Stimulated activated CD8-positive, alpha-beta memory T cell treated with anti-CD3 and anti-CD28 coated beads, Interleukin-15, amount 100 ng/mL, for 24 hours (primary cell): Measurements from ENCODE around the gene BORCS5.
"Not testable (repeated sequence)": the region's sequence is repeated elsewhere in the genome, so short reads cannot be mapped to it uniquely, and the experiment has no call there.

Experiments used
- DNase-seq: peaks from one replicate; pipeline ENCODE4 v3.0.0-alpha.2; 2020; ENCODE audit warnings: low read depth

Gene BORCS5

DNA sequence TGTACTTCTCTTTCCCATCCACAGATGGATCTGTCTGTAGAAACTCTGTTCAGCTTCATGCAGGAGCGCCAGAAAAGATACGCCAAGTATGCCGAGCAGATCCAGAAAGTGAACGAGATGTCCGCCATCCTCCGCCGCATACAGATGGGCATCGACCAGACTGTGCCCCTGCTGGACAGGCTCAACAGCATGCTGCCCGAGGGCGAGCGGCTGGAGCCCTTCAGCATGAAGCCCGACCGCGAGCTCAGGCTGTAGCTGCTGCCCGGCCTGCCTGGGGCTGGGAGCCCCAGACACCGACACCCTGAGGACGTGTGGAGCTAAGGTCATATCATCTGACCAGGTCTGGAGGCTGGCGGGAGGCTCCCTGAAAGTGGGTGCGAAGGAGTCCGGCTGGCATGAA is 108.6 kb downstream of the BORCS5 start:
- DNase-seq, result no peak

DNA sequence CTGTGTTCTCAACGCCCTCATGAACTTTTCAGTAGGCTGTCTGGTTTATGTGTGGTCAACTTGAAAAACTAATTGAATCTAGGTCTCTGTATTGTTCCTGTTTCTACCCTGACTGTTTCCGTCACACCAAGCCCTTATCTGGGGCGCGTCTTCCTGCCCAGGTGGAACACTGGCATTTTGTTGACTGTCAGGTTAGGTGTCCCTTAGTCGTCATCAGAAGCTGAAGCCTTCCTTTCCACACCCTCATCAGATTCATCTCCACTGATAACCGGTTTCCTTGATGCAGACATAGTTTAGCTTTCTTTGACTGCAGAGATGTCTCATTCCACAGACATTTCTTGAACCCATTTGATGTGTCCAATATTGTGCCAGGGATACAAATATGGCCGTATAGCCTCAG is 109.3 kb downstream of the BORCS5 start:
- no peak for DNase-seq

DNA sequence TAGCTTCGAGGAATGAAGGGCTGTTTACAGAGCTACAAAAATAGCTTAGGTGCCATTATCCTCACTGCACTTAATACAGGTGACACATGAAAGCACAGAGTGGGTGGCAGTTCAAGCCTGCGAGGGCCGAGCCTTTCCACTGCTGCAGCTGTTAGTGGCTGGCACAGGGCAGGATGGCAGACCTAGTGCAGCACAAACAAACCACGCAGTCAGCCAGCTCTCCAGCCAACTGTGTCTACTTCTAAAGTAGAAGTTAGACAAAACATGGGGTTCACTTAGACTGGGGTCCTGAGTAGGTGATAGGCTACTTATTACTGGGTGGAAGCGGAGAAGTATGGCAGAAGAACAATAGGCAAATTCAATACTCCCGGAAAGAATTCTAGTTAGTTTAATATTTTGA is 110.4 kb downstream of the BORCS5 start:
- DNase-seq, result no peak

DNA sequence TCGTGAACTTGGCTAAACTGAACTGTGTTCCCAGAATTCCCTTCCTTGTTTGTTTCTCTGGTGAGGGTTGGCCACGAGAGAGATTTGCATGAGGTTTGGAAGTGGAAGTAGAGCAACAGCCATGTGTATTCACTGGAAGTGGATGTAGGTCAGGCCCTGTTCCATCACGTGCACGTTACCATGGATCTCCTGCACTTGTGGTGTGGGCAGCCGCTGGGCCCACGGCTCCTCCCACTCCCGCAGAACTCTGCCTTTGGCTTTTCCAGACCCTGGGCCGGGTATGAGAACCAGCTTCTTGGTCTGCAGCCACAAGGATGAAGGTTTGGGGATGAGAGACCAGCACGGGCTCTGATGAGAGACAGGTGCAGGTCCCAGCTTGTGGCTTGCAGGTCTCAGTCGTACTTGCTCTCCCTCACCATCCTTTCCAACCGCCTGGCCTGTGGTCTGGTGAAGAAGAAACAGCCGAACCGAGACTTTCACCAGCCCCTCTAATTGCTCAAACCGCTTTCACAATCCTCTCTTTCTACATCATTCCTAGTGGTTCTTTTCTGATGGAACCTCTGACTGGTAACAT is 110.9 kb downstream of the BORCS5 start:
- DNase-seq, result no peak

DNA sequence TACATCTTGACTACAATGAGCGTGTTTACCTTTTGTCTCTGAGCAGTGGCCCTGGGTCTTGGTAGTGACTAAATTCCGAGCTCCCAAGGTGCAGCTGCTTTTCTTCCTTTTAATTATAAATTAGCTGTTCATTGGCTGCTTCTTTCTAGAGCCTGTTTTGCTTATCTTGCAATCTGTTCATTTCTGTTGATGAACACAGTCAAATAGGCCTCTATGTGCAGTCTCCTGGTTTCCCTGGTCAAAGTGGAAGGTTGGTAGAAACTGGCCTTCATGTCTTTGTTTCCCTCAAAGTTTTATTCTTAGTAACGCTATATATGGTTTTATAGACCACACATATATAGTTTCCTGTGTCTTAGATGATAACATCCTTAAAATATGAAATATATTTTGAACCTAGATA is 111.7 kb downstream of the BORCS5 start:
- no peak for DNase-seq

DNA sequence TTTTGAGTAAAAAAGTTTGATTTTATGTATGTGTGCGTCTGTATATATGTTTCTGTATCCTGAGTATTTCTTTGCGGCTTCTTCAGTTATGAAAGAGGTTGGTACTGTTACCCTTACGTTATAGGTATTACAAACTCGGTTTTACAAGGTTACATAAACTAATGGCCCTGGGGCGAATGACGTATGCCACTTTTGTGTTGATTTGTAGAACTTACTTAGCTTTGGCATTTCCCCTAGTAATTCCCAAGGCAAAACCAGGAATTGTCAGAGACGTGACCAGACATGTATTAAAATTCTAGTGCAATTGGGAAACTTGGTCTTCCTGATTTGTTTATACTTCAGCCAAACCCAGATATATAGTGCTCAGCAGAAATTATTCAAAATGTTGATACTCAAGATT is 112.5 kb downstream of the BORCS5 start:
- no peak for DNase-seq

DNA sequence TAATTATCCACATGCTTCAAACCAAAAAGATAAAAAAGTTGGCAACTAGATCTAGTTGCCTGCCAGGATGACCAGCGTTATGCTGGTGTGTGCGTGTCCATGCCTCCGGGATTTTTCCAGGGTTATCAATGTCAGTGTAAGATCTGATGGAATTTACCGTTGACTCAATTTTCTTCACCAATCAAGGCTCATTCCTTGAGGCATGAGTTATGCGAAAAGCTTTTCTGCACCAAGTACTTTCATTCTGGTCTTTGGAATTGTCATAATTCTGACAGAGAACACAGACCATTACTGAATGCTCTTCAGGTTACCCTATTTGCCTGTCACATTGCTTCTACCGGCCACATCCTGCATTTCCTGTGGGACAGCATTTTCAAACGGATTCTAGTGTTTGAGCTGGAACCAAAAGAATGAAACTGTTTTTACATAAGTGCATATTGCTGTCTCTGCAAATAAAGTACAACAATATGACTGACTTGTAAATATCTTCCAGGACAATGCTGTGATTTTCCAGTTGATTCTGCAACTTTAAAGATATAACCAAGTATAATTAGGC is 114.0 kb downstream of the BORCS5 start:
- no peak for DNase-seq

DNA sequence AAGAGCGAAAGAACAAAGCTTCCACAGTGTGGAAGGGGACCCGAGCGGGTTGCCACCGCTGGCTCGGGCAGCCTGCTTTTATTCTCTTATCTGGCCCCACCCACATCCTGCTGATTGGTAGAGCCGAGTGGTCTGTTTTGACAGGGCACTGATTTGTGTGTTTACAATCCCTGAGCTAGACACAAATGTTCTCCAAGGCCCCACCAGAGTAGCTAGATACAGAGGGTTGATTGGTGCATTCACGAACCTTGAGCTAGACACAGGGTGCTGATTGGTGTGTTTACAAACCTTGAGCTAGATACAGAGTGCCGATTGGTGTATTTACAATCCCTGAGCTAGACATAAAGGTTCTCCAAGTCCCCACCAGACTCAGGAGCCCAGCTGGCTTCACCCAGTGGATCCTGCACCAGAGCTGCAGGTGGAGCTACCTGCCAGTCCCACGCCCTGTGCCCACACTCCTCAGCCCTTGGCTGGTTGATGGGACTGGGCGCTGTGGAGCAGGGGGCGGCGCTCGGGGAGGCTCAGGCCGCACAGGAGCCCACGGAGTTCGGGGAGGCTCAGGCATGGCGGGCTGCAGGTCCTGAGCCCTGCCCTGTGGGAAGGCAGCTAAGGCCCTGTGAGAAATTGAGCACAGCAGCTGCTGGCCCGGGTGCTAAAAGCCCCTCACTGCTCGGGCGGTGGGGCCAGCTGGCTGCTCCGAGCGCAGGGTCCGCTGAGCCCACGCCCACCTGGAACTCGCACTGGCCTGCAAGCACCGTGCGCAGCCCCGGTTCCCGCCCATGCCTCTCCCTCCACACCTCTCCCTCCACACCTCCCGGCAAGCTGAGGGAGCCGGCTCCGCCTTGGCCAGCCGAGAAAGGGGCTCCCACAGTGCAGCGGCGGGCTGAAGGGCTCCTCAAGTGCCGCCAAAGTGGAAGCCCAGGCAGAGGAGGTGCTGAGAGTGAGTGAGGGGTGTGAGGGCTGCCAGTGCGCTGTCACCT is 115.4 kb downstream of the BORCS5 start:
- DNase-seq, result not testable (repeated sequence)

DNA sequence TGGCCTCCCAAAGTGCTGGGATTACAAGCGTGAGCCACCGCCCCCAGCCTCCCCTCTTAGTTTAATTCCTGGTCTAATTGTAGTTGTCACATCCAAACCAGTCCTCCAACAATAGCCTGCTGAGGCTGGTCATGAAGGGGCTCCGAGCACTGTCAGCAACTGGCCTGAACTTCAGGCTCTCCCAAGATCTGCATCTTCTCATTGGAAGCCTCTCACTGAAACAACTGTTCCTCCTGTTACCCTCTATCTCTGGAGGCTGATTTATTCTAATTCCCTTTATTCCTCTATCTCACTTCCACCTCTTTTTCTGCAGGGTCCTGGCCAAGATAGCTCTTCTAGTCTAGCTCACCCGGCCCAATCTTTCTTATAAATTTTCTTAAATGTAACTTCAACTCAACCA is 116.3 kb downstream of the BORCS5 start:
- no peak for DNase-seq

DNA sequence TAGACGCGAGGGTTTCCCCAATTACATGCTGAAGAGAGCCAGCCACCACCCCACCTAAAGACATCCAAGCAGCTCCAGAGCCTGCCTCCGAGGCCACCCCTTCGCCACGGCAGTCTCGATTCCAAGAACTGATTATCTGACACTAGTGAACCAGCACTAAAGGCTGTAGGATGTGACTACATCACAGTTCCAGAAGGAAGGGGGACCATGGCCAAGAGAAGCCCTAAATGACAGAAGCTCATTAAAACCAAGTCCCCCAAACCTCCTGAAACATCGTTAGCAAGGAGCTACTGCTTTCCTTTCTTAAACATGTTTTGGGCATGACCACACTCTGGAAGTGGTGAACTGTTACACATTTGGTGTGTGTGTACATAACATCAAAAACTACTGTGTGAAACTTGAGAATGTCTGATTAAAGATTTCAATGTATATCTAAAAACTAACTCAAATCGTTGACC is 117.6 kb downstream of the BORCS5 start:
- DNase-seq, result no peak

DNA sequence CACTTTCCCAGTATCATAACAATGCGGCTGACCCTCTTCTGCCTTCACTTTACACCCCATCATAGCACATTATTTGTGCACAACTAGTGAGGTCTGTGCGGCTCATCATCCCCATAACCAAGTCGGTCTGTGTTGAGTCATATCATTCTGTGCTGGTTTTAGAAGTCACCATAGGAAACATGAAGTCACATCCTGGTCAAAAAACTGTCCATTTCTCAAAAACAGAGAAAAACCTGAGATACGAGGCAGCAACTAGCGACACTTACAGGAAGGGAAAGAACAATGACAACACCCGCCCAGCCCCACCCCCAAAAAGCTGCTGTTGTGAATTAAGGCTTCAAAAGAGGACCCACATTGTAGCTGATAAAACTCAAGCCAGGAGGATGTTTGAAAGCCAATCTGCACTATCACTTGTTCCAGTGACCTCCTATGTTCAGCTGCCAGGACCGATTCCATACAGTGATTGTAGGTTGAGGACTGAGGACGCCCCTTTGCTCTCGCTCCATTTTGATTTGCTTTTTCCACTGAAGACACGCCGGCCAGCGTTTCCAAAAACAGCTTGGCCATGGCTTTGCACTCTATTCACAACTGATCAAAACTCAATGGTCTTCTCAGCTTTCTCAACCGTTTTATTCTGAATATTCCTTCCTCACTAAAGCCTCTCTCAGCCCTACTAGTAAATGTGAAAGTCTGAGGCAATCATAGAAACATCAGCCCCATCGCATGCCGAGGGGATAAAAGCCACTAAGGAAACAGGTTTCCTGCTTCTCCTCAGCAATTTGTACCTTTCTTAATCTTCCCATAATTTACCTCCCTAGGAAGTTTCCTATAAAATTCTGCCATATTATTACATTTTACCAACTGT is 118.3 kb downstream of the BORCS5 start:
- no peak for DNase-seq

DNA sequence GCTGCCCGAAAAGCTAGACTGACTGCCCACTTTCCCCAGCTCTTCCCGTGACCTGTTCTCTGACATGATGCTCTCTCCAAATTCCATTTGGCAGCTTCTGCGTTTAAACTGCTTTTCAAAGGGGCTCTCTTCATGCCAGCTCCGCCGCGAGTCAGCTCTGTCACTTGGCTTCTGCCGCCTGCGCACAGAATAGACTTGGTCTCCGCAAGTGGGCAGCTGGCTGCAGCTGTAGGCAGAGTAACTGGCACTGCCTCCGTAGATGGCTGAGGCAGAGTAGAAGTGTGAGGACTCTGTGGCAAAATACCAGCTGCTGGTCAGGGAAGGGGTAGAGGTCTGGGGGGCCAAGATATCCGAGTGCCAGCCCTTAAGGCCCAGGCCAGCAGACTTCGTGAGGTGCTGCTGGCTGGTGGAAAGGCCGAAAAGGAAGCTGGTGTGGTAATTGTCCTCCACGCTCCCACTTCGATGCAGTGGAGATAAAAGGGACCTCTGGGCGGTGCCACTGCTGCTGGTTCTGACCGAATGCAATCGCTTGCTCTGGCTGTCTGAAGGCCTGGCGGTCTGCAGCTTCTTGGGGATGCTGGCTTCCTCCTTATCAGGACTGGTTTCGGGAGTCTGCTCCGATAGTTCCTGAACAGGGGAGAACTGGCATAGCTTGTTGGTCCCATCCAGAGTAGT is 120.1 kb downstream of the BORCS5 start:
- DNase-seq, result no peak

DNA sequence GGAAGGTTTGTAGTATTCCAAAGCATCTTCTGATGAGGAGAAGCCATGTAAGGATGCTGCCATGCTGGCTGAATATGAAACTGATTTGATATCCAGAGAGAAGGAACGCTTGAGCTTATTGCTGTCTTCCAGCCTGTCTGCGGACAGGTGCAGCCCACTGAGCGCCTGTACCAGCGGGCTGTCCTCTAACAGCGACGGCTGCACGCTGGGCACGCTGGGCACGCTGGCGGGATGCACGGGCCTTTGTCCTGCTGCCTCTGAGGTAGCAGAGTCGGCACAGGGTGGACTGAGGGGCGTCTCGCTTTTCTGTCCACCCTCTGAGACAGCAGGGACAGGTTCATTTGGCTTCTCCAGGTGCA is 120.6 kb downstream of the BORCS5 start:
- no peak for DNase-seq

DNA sequence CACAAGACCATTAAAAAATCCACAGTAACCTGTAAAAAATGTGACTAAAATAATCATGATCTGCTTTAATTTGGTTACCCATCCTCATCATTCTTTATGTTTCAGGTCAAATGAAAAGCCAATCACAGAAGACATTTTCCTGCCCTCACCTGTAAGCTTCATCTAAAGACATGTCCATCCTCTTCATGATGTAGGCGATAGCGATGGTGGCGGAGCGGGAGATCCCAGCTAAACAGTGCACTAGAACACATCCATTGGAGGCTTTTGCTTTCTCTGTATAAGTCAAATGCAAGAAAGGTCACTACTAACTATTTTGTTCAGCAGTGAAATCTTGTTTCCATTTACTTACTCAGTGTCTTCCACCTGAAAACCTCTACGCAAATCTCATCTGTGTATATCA is 123.2 kb downstream of the BORCS5 start:
- DNase-seq, result no peak

DNA sequence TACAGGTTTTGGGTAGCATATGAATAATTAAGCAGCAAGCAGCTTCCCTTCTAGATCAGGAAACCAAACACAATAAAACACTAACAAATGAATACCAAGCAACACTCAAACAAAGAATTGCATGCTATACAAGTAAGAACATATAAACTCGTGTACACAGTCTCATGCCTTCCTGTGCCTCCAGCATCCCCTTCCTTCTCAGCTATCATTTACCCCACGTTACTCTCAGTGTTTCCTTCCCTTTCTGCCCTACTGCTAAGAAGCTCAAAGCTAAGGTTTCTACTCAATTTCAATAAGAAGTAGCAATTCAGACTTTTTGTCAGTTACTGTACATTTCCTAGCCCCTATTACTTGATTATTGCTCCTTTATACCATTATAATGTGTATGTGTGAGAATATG is 124.8 kb downstream of the BORCS5 start:
- DNase-seq, result no peak

DNA sequence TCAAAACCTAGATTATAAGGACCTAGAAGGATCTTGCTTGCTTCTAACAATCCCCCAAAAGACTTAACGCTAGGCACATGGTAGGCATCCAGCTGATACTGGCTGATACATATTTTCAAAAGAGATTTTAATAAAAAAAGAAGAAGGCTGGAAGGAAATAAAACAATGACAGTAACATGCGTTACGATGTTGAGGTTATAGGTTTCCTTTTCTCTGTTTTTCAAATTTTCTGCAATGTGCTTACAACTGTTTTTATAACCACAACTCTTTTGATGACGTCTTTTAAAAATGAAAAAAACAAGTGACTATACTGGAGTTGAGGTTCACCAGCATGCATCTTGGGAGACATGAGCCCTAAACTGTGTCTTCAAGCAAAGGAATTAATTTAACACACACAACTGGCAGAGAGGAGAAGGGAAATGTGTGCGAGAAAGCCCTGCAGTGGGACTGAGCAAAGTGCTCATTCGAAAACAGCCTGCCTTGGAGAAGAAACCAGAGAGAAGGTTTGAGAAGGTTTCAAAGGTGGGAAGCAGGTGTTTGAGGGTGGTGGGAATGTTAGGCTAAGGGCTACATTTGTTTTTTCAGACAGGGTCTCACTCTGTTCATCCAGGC is 125.4 kb downstream of the BORCS5 start:
- no peak for DNase-seq

DNA sequence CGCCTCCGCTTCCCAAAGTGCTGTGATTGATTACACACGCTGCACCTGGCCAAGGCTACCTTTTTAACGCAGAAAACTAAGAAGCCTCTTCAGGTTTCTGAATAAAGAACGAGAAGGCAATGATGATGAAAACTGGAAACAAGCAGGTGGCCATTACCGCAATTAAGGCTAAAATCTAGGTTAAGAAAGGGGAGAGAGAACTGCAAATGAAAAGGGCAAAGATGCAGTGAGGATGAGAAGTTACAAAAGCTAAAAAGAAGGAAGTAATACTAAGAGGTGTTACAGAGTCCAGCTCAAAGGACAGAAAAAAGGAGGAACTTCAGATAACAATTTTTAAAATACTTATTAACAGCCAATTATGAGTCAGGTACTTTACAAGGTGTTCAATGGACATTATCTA is 126.1 kb downstream of the BORCS5 start:
- no peak for DNase-seq

DNA sequence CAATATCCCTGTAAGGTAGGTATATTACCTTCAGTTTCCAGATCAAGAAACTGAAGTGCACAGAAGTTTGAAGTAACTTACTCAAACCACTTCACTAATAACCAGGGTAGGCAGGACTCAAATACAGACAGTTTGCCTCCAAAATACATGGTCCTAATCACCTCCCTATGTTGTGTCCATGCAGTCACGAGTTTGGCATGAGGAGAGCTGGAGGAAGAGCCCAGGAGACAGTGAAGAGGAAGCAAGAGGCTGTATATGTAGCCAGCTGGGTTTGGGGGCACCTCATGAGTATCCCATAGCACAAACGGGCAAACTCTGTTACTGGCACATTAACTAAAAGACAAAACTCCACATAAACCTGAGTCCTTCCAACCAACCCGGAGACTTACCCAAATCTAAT is 126.6 kb downstream of the BORCS5 start:
- DNase-seq, result no peak

DNA sequence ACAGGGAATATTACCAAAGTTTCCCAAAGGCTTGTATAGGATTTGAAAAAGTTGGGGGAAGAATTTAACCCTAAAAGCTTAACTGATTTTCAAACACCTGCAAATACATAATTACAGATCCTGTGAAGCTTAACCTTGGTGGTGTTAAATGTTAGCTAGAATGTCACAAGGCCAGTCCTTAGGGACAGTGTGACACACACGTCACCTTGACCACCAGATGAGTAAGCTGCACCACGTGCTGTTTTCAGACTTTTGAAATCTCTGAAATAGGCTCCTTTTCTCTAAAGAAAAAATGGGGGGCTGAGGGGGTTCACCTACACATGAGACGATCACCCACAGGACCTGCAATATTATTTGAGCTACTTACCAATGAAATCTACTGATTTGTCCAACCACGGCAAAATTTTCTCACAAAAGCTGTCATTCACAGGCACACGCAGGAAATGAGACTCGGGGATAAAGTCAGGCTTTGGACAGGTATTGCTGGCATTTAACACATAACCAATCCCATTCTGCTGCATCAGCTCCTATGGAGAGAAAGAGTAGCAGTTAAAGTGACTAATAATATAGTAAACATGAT is 129.9 kb downstream of the BORCS5 start:
- DNase-seq, result no peak

DNA sequence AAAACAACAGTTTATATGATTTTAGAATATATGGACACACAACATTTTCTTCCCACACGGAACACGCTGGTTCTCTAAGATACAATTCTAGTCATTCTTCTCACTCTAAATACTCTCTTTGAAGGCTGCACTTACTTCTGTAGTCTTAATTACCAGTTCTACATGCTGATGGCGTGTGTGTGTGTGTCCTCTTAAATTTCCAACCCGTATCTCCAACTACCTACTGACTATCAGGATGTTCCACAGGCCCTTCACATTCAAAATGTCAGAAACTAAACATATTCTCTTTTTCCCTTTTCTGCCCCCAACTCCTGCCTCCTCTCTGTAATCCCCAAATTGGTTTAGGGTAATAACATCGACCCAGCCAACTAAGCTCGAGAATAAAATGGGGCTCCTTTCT is 130.6 kb downstream of the BORCS5 start:
- DNase-seq, result no peak

DNA sequence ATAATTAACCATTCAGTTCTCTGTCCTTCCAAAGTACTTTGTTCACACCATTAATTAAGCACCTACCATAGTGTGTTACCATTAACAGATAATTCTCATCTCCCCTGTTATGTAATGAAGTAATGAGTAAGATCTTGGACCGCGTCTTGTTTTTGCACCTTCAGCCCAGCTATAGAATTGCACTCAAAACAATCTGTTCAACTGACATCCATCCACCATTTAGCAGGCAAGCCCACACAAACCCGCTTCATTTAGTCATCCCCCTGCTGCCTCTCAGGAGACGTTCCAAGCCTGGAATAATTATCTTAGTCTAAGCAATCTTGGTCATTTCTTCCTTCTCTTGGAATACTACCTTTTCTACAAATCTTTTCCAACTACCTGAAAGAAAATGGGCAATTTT is 131.4 kb downstream of the BORCS5 start:
- DNase-seq, result no peak
